Tibial nerve (tissue), 4 donors: Measurements from ENCODE around the gene IP6K3. TPM values are rescaled to one million over a fixed set of nuclear protein-coding genes. Genes with fewer than 3 reads are reported as not detected.

ENCODE experiments used
- DNase-seq, 2 donors: peaks; one replicate each; pipeline ENCODE4 v3.0.0-alpha.2; 2019; ENCODE audit warnings: low spot score in 2 of 2
- H3K27ac ChIP-seq, 4 donors: fragments of 200-600 bp; sonication (generic) in 3 of 4; one replicate each; pipeline ENCODE4 v1.5.1; 2017 to 2019; ENCODE audit warnings: mild to moderate bottlenecking in 1 of 4
- H3K27me3 ChIP-seq, 2 donors: fragments of 200-600 bp; sonication (generic) in 1 of 2; one replicate each; pipeline versions ENCODE4 v1.5.1 to v1.6.0; 2017 to 2019
- H3K36me3 ChIP-seq, 3 donors: fragments of 200-600 bp; sonication (generic); one replicate each; pipeline ENCODE4 v1.5.1; 2018 to 2019
- H3K4me1 ChIP-seq, 4 donors: fragments of 200-600 bp; sonication (generic) in 3 of 4; one replicate each; pipeline ENCODE4 v1.5.1; 2017 to 2019
- H3K4me3 ChIP-seq, 4 donors: fragments of 200-600 bp; sonication (generic) in 3 of 4; one replicate each; pipeline ENCODE4 v1.5.1; 2017 to 2019; ENCODE audit warnings: mild to moderate bottlenecking in 1 of 4, moderate library complexity in 1 of 4
- H3K9me3 ChIP-seq, 4 donors: fragments of 200-600 bp; sonication (generic) in 3 of 4; one replicate each; pipeline ENCODE4 v1.5.1; 2017 to 2019
- EP300 ChIP-seq, 2 donors: sonication (generic); formaldehyde crosslinking; IDR thresholded peaks; one replicate each; pipeline ENCODE4 v1.6.1; 2017; ENCODE audit warnings: antibody characterized with exemption in 2 of 2, mild to moderate bottlenecking in 1 of 2
- POLR2A ChIP-seq, 2 donors: fragments of 450-650 bp; IDR thresholded peaks; one replicate each; pipeline ENCODE4 v1.6.1; 2017; ENCODE audit warnings: antibody characterized with exemption in 2 of 2, mild to moderate bottlenecking in 2 of 2, moderate library complexity in 2 of 2
- WGBS, 2 donors: methylation state at CpG; one replicate each; pipeline ENCODE4 v1.1.5; 2018; 5-methylcytosine and 5-hydroxymethylcytosine counted together
- total RNA-seq, 4 donors: library from RNA; depleted of rRNA; stranded (reverse); fragments of >200 nt; gene quantifications; one replicate each; pipeline ENCODE4 v1.1.0, GENCODE V29; 2016
- TF ChIP-seq, protein P1 (sequence below), 5 experiments: fragments of 200-600 bp in 3 of 5; fragments of 450-650 bp in 2 of 5; sonication (generic) in 3 of 5; IDR thresholded peaks; one replicate each; pipeline ENCODE4 v1.5.1; 2016 to 2019; ENCODE audit warnings: antibody characterized with exemption in 5 of 5, mild to moderate bottlenecking in 3 of 5, moderate library complexity in 2 of 5

Gene IP6K3
- total RNA-seq, 4 donors from 2014 or later = 0.39 to 3.0 (median 1.7) TPM

DNA sequence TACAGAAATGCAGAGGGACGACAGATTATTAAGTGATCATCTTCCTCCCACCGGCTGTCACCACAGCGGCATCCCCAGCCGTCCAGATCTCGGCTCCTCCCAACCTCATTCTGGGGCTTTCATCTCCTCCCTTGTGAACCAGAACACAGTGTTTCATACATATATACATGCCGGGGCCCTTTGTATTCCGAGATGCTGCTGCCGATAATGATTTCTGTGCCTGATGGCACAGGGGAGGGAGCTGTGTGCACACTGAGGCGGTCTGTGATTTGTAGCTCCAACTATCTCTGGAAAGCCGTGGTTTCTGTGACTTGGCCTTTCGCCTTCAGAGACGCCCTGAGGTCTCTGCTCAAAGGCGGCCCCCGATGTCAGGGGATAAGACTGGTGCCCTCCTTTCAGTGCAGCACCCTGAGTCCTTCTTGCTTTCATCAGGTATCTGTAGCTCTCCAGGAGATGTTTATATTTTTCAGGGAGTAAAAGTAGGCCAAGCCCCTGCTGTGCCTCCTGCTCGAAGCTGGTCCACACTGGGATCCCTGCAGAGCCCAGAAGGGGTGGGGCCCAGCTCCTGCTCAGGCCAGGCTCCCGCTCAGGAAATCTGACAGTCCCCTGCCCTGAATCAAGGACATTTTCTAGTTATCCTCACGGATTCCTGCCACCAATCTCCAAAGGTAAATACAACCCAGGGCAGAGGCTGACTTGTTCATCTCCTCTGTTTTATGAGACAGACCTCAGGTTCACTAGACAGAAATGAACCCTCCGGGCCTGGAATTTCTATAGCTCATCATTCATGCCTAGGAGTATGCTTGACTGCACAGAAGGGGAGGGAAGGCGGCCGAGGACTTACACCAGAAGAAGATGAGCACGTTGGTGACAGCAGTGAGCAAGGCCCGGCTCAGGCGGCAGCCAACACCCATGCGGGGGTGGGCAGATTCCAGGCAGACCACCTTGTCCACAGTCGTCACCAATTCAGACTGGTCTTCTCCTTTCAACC, 31.0 kb upstream of the IP6K3 start:
- Histone ChIP-seq H3K4me1 (peaks cover 0 to 22% (median 0%) of the 10 kb centered on the region in 4 donors), H3K27ac (no peak overlapping the region), H3K36me3 (peaks cover 11 to 99% (median 53%) of the 10 kb centered on the region in 3 donors), H3K27me3 (no peaks in the 10 kb centered on the region), H3K4me3 (no peak overlapping the region), H3K9me3 (no peaks in the 10 kb centered on the region)
- DNase-seq = no peak
- whole genome bisulfite sequencing, 2 donors = 85 to 86% methylated on average over 25 of the region's 25 CpGs
- TF ChIP-seq, protein P1, sequence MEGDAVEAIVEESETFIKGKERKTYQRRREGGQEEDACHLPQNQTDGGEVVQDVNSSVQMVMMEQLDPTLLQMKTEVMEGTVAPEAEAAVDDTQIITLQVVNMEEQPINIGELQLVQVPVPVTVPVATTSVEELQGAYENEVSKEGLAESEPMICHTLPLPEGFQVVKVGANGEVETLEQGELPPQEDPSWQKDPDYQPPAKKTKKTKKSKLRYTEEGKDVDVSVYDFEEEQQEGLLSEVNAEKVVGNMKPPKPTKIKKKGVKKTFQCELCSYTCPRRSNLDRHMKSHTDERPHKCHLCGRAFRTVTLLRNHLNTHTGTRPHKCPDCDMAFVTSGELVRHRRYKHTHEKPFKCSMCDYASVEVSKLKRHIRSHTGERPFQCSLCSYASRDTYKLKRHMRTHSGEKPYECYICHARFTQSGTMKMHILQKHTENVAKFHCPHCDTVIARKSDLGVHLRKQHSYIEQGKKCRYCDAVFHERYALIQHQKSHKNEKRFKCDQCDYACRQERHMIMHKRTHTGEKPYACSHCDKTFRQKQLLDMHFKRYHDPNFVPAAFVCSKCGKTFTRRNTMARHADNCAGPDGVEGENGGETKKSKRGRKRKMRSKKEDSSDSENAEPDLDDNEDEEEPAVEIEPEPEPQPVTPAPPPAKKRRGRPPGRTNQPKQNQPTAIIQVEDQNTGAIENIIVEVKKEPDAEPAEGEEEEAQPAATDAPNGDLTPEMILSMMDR (IDR thresholded peaks at IDR 0.05) = no peak
- TF ChIP-seq EP300 (IDR thresholded peaks at IDR 0.05) (no peak), POLR2A (IDR thresholded peaks at IDR 0.05) (no peak)

DNA sequence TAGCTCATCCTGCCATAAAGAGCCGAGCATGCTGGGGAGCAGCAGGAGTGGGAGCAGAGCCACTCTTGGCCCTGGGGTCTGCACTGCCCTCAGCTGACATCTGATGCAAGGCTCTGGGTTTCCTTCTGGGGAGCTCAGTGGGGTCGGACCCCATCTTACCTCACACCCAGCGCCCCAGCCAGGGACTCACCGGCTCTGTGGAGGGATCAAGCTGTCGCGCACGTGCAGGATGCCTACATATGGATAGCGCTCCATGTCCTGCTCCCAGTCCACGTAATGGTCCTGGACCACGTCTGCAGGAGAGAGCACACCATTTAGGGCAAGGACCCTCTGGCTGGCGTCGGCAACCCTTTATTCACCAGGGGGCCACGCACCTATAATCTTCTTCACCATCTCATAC, 30.1 kb upstream of the IP6K3 start:
- no peaks in the 10 kb centered on the region for H3K9me3 ChIP-seq
- no peak for TF ChIP-seq POLR2A (IDR thresholded peaks at IDR 0.05)
- DNase-seq = no peak
- no peak overlapping the region for H3K4me3 ChIP-seq
- H3K27me3 ChIP-seq = no peaks in the 10 kb centered on the region
- peaks cover 11 to 97% (median 46%) of the 10 kb centered on the region in 3 donors for H3K36me3 ChIP-seq
- WGBS, 2 donors = 68 to 93% methylated on average over 5 to 13 of the region's 13 CpGs
- peaks cover 0 to 26% (median 3%) of the 10 kb centered on the region in 4 donors for H3K4me1 ChIP-seq
- no peak overlapping the region for H3K27ac ChIP-seq

DNA sequence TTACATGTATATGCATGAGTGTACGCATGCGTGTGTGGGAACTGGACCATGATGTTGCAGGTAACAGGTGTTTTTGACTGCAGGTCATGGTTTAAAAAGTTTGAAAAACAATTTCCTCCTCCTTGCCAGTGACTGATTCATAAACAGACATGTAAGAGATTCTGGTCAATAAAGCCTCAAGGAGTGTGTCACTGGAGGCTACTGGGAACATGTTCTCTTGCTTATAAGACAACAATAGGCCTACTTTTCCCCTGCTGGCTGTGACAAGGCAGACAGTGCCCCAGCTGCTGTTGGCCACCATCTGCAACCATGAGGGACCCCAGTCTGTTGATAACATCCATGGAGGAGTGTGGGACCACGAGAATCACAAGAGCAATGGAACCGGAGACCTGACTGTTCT, 29.5 kb upstream of the IP6K3 start:
- no peaks in the 10 kb centered on the region for H3K27me3 ChIP-seq
- TF ChIP-seq POLR2A (IDR thresholded peaks at IDR 0.05) = no peak
- no peak for TF ChIP-seq EP300 (IDR thresholded peaks at IDR 0.05)
- TF ChIP-seq, protein P1 (IDR thresholded peaks at IDR 0.05) = no peak
- H3K4me1 ChIP-seq = peaks cover 0 to 26% (median 4%) of the 10 kb centered on the region in 4 donors
- H3K36me3 ChIP-seq = peaks cover 11 to 91% (median 46%) of the 10 kb centered on the region in 3 donors
- H3K4me3 ChIP-seq = no peak overlapping the region
- H3K9me3 ChIP-seq = no peaks in the 10 kb centered on the region
- DNase-seq = no peak
- H3K27ac ChIP-seq = no peak overlapping the region
- 89 to 92% methylated on average over 4 of the region's 4 CpGs for WGBS, 2 donors

DNA sequence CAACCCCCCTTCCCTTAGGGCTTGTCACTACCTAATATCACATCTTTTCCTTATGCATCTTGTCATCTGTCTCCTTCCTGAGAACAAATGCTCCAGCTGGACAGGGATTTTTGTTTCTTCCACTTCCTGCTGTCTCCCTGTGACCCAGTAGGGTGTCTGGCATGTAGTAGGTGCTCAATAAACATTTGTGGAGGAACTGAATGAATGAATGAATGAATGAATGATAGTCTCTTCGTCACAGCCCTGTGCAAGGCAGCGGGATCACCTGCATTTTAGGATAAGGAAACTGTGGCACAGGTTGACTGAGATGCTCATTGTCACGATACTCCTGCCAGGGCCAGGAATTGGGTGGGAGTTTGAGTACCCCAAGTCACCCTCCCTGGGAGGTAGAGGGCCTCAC, 28.1 kb upstream of the IP6K3 start:
- Histone ChIP-seq H3K9me3 (no peaks in the 10 kb centered on the region), H3K36me3 (peaks cover 11 to 77% (median 38%) of the 10 kb centered on the region in 3 donors), H3K27me3 (no peaks in the 10 kb centered on the region), H3K4me3 (no peak overlapping the region), H3K27ac (no peak overlapping the region), H3K4me1 (peaks cover 0 to 38% (median 15%) of the 10 kb centered on the region in 4 donors)
- DNase-seq = no peak
- TF ChIP-seq EP300 (IDR thresholded peaks at IDR 0.05) (no peak), POLR2A (IDR thresholded peaks at IDR 0.05) (no peak)
- TF ChIP-seq, protein P1 (IDR thresholded peaks at IDR 0.05) = no peak
- 96 to 98% methylated on average over 3 of the region's 3 CpGs for WGBS, 2 donors

DNA sequence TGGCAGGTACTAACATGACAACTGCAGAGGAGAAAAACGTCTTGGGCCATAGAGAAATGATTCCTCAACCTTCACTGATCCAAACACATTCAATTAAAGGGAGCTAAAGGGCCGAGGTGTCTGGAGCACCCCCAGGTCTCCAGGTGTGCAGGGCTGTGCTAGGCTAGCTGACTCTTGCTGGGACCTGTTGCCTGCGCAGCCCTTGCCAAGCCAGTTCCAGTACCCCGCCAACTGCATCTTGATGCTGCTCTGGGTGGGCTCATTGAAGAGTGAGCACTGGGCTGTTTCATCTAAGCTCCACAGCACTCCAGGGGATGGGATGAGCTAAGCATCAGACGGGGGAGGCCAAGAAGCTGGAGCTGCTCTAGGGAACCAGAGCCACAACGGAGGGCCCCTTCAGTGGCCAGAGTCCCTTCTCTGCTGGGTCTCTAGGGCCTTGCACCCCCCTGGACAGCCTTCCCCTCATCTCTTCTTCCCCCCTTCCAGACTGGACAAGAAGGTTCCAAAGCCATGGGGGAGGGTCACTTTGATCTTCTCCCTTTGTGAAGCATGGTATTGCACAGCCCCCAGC, 26.3 kb upstream of the IP6K3 start:
- H3K27ac ChIP-seq = peak overlapping the region in 1 of 4 donors; percentile 78
- no peaks in the 10 kb centered on the region for H3K27me3 ChIP-seq
- H3K4me3 ChIP-seq = no peak overlapping the region
- 83 to 84% methylated on average over 6 of the region's 6 CpGs for WGBS, 2 donors
- H3K4me1 ChIP-seq = peaks cover 0 to 54% (median 16%) of the 10 kb centered on the region in 4 donors
- peaks cover 7 to 59% (median 31%) of the 10 kb centered on the region in 3 donors for H3K36me3 ChIP-seq
- no peaks in the 10 kb centered on the region for H3K9me3 ChIP-seq
- DNase-seq = no peak
- no peak for TF ChIP-seq POLR2A (IDR thresholded peaks at IDR 0.05)
- no peak for TF ChIP-seq EP300 (IDR thresholded peaks at IDR 0.05)
- TF ChIP-seq, protein P1 (IDR thresholded peaks at IDR 0.05) = no peak
